UCSD-AML1 (cell line): Measurements from ENCODE around the gene KRT12.
"Not testable (repeated sequence)": the region's sequence is repeated elsewhere in the genome, so short reads cannot be mapped to it uniquely, and the experiment has no call there.

ENCODE experiments used
- DNase-seq: peaks from one replicate; lab custom pipeline; 2025; ENCODE audit not compliant: unreplicated experiment; lab: John Stamatoyannopoulos, UW

Gene KRT12

DNA sequence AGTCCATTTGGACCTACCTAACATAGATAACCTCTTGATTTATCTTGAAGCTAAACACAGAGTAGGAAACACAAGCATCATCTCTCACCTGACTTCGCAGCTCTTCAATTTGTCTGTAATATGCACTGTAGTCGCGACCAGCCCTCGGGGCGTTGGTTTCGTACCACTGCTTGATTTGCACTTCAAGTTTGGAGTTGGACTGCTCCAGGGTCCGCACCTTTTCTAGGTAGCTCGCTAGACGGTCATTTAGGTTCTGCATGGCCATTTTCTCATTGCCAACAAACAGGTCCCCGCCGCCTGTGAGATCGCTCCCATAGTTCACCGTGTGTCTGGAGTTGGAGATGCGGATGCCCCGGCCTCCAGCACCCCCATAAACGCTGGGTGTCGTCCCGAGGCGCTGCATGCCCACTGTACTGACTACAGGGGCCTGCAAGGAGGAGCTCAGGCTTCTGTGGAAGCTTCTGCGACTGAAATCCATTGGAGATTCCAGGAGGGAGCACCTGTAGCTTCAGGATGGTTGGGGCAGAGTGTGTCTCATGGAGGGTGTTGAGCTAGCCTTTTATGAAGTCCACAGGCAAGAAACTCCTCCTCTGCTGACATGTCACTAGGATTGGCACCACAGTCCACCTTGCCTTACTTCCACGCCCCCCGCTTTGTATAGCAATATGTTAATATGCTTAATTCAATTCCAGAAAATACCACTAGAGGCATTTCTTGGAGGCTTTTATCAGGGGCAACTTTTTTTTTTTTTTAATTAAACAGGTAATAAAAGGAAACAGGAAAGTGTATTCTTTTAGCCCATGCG is 17.9 kb upstream of the KRT12 start, which contains the start of gene KRT20:
Gene KRT20 (minus strand): TSS at position 535 of the 805 bp plus-strand sequence. CDS start 57 bp downstream, at position 478.
- no peak for DNase-seq

GRCh38 chr17:40883626-40884334 is 16.8 kb upstream of the KRT12 start:
- DNase-seq: no peak

DNA sequence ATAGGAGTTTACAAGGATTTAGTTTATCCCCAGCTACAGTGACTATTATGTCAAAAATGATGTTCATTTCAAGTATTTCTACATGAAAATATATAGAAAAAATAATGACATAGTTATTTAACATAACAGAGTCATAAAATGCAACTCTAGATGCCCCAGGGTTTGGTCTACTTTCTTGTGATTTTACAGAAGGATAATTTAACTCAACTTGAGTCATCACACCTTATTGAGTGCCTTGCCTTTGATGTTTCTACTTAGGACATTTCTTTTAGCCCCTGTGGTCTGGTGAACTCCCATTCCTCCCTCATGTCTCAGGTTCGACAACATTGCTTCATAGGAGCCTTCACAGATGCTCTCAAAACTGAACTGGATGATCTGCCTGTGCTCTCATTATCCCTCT is 16.0 kb upstream of the KRT12 start:
- DNase-seq: no peak

GRCh38 chr17:40879026-40879425 is 12.0 kb upstream of the KRT12 start:
- no peak for DNase-seq

GRCh38 chr17:40878044-40878443 is 11.0 kb upstream of the KRT12 start:
- no peak for DNase-seq

DNA sequence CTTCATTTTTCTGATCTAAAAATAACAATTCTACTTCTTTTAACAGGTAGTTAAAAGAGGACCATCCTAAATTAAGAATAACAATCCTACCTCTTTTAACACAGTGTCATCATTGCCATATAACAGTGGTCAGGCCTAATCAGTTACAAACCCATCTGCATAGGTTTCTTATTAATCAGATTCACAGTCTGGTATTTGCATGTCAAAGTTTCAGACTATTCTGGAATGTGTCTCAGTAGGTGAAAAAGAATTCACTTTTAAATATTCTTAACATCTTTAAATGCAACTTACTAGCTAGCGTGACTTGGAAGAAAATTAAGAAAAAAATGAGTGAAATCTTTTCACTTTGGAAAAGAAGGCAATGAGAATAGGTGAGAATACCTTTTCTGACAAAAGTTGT is 6.8 kb upstream of the KRT12 start:
- DNase-seq: no peak

DNA sequence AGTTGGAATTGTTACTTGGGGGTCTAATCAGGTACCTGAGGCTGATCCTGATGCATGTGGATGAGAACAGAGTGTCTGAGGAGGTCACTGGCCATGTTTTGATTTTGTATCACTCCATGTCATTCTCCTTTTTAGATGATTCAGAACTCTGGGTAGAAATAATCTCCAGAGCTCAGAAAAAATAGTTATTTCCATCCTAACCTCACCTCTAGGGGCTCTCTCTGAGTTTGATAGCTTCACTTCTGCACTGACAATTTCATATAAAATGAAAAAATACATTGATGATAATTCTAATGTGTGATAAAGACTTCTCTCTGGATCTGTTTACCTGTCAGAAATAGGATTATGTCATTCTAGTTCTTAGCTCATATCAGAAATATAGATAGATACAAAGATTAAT is 6.2 kb upstream of the KRT12 start:
- DNase-seq: no peak

GRCh38 chr17:40872416-40872815 is 5.4 kb upstream of the KRT12 start:
- no peak for DNase-seq

DNA sequence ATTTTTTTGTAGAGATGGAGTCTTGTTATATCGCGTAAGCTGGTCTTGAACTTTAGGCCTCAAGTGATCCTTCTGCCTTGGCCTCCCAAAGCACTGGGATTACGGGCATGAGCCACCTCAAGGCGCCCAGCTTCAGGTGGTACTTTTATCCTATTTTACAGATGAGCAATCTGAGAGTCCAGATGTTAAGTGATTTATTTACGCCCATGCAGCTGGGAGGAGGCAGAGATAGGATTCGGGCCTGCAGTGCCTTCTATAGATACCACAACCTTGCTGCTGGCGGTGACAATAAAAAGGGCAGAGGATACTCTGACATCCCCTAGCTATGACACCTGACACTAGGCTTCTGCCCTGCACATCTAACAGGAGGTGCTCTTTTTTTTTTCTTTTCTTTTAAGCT is 4.3 kb upstream of the KRT12 start:
- no peak for DNase-seq

GRCh38 chr17:40870136-40870535 is 3.1 kb upstream of the KRT12 start:
- no peak for DNase-seq

DNA sequence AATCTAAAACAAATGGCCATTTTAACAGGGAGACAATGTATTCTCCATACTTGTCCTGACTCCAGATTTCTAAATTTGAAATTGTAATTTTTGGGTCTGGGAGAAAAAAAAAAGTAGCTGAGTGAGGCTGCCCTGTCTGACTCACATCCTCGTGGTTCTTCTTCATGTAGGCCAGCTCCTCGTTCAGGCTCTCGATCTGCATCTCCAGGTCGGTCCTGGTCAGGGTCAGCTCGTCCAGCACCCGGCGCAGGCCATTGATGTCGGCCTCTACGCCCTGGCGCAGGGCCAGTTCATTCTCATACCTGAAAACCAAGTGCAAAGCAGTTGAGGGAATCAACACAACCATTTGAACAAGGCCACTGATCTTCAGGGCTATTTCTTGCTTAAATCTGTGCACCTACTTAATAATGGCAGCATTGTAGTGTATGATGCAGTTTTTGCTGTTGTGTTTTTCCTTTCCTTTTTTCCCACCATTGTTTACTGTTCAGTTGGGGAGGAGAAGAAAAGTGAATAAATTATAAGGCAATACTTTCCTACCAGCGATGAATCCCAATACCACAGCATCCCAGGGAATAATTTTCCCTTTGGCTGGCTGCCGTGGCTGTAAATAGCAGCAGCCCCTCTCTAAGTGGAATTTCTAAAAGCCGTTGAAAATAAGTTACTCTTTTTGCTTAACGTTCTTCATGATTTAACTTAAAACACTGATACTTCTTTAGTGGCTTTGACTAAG is 2.2 kb downstream of the KRT12 start:
- no peak for DNase-seq

GRCh38 chr17:40862985-40863733 is 3.9 kb downstream of the KRT12 start:
- DNase-seq: no peak

DNA sequence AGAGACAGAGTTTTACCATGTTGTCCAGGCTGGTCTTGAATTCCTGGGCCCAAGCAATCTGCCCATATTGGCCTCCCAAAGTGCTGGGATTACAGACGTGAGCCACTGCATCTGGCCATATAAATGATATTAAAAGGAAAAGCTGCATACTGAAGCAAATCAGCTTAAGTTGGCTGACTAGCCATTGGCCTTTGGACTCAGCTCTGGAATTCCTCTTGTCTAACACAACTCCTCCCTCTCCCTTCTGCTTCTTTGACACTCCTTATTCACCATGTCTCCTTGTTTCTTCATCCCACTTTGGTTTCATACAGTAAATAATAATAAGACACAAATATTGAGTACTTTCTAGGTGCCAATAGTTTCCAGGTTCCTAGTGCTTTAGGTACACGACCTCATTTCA is 7.5 kb downstream of the KRT12 start:
- no peak for DNase-seq

- DNase-seq: not testable (repeated sequence)
Observed at GRCh38 chr17:40858667-40859066, 8.4 kb downstream of the KRT12 start.

DNA sequence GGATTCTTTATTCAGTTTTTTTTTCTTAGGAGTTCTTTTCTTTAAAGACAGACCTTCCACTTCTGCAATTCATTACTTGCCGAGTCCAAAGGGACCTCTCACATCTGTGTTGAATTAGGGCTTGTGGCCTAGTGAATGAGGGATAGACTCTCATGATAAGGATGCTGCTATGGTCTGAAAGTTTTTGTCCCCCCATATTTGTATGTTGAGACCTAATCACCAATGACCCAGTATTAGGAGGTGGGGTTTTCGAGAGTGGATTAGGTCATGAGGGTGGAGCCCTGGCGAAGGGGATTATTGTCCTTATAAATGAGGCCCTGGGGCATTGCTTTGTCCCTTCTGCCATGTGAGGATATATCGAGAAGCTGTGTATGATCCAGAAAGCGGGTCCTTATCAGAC is 9.5 kb downstream of the KRT12 start:
- no peak for DNase-seq

- DNase-seq: no peak
Observed at GRCh38 chr17:40854175-40854814, 12.7 kb downstream of the KRT12 start.

DNA sequence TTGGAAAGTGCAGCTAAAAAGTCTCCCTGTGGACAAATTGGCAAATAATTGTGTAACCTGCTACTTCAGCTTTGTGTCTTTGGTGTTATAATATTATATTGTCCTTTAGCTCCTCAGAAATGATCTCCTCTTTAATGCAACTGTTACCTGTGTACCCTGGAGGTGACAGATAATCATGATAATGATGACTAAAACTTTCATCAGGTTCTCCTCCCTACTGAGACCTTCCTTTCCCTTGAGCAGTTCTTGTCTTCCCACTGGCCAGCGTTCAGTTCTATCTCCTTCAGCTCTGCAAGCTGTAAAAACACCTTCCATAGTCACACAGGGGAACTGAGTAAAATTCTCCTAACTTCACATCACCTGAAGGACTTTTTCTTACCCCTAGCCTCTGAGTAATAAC is 14.7 kb downstream of the KRT12 start:
- no peak for DNase-seq

- no peak for DNase-seq
Observed at GRCh38 chr17:40850293-40850972, 16.6 kb downstream of the KRT12 start.

DNA sequence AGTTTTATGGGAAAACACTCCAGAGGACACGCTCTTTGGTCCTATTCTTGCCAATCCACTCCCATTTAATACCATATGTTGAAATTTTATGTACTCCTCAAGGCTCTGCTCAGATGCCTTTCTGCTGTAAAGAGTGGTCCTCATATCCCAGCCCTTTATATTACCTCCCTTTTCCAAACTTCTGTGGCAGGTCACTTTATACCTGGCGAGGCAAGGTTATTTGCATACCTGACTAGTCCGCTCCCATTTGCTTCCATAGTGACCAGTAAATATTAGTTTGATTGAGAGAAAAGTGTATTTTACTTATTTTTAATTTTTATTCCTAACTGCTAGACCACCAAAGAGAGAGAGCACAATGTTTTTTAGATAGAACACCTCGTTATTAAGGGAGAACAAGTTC is 17.3 kb downstream of the KRT12 start:
- no peak for DNase-seq
